ENCODE results near the gene LTBP2.
A peak's percentile ranks its signal among the peaks of the same experiment; 100 is the strongest.

LTBP2 gene

DNA sequence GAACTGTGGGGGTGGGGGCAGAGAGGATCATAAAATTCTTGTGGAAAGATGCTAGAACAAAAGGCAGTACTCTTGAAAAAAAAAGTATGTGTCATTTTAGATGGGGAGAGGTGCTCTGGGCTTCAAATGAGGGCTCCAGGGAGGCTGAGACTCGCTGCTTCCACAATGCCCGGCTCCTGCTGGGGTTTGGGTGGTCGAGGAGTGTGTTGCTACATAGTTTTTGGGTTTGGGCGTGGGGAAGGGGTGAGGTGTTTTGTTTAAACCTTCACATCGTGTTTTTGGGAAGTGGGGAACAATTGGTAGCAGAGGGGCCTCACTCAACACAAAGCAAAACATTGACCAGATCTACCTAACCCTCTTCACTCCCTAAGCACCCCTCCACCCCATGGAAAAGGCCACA lies 110.3 kb downstream of the LTBP2 start:
- H3K36me3 ChIP-seq (ENCODE audit: control insufficient read depth in 1 of 2, insufficient read depth in 2 of 2, low read length in 2 of 2) = no peaks in the 10 kb centered on the region
- H3K9me3 ChIP-seq (ENCODE audit: insufficient read depth, low read depth, low read length) = peaks cover 2% of the 10 kb centered on the region
- no CpG with 5 or more reads among the region's 5 CpGs for WGBS (ENCODE audit: extremely low coverage, insufficient coverage, insufficient read length)
- H3K14ac ChIP-seq (ENCODE audit: low read length) = no peak overlapping the region
- H3K9ac ChIP-seq (ENCODE audit: low read length) = no peak overlapping the region
- H3K23ac ChIP-seq (ENCODE audit: low read length) = no peak overlapping the region
- H3K4ac ChIP-seq (ENCODE audit: low read depth, low read length) = no peak overlapping the region
- no peak overlapping the region for H2AK5ac ChIP-seq (ENCODE audit: low read length)
- H2BK12ac ChIP-seq (ENCODE audit: low read length) = no peak overlapping the region
- no peak overlapping the region for H3K4me2 ChIP-seq (ENCODE audit: low read length)
- no peak overlapping the region for H2BK5ac ChIP-seq (ENCODE audit: low read depth, low read length, poor library complexity)
- no peaks in the 10 kb centered on the region for H3K79me1 ChIP-seq (ENCODE audit: low read length)
- no peaks in the 10 kb centered on the region for H3K79me2 ChIP-seq (ENCODE audit: control insufficient read depth, insufficient read depth, low read length, poor library complexity)
- no peak overlapping the region for H2BK120ac ChIP-seq (ENCODE audit: insufficient read depth, low read length, poor library complexity)
- H4K8ac ChIP-seq (ENCODE audit: low read depth, low read length) = no peak overlapping the region
- H3K4me1 ChIP-seq (ENCODE audit: control insufficient read depth in 1 of 2, insufficient read depth in 2 of 2, low read length in 2 of 2) = no peaks in the 10 kb centered on the region
- H3K27ac ChIP-seq (ENCODE audit: low read depth, low read length) = no peak overlapping the region
- no peak overlapping the region for H3K18ac ChIP-seq (ENCODE audit: low read length)
- H4K91ac ChIP-seq (ENCODE audit: low read depth, low read length) = no peak overlapping the region
- H4K12ac ChIP-seq (ENCODE audit: low read depth, low read length) = no peak overlapping the region
- H3K27me3 ChIP-seq (ENCODE audit: insufficient read depth, low read length) = no peaks in the 10 kb centered on the region
- no peak overlapping the region for H3K4me3 ChIP-seq (ENCODE audit: low read depth, low read length)
- no peak overlapping the region for H2AFZ ChIP-seq (ENCODE audit: insufficient read depth, low read length, poor library complexity)
- no peak for DNase-seq

DNA sequence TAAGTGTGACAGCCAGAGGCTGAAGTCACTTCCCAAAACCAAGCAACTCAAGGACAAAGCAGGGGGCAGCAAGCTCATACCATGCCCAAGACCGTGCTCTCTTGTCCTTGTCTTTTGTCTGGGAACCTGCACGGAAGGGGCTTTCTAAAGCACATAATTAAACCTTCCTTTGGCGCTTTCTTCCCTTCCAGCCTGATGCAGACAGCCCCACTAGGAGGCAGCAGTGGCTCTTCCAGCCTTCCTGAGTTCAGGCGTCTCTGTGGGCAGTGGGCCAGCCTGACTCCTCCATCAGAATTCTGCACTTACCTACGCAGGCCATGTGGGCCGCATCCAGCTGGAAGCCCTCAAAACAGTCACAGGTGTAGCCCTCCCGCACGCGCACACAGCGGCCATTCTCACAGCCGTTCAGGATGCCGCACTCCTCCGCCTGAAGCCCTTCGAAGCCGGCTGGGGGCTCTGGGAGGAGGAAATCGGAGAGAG lies 110.9 kb downstream of the LTBP2 start:
- no peaks in the 10 kb centered on the region for H3K27me3 ChIP-seq (ENCODE audit: insufficient read depth, low read length)
- no peak overlapping the region for H4K8ac ChIP-seq (ENCODE audit: low read depth, low read length)
- no peak overlapping the region for H4K12ac ChIP-seq (ENCODE audit: low read depth, low read length)
- H3K27ac ChIP-seq (ENCODE audit: low read depth, low read length) = no peak overlapping the region
- no peak overlapping the region for H2BK5ac ChIP-seq (ENCODE audit: low read depth, low read length, poor library complexity)
- no peak overlapping the region for H2AFZ ChIP-seq (ENCODE audit: insufficient read depth, low read length, poor library complexity)
- H3K9ac ChIP-seq (ENCODE audit: low read length) = no peak overlapping the region
- H3K4me3 ChIP-seq (ENCODE audit: low read depth, low read length) = no peak overlapping the region
- H3K23ac ChIP-seq (ENCODE audit: low read length) = no peak overlapping the region
- no peak overlapping the region for H3K4ac ChIP-seq (ENCODE audit: low read depth, low read length)
- no peak overlapping the region for H3K14ac ChIP-seq (ENCODE audit: low read length)
- no peak overlapping the region for H3K4me2 ChIP-seq (ENCODE audit: low read length)
- H3K79me2 ChIP-seq (ENCODE audit: control insufficient read depth, insufficient read depth, low read length, poor library complexity) = no peaks in the 10 kb centered on the region
- no peak overlapping the region for H2BK12ac ChIP-seq (ENCODE audit: low read length)
- no peak overlapping the region for H4K91ac ChIP-seq (ENCODE audit: low read depth, low read length)
- no peaks in the 10 kb centered on the region for H3K4me1 ChIP-seq (ENCODE audit: control insufficient read depth in 1 of 2, insufficient read depth in 2 of 2, low read length in 2 of 2)
- WGBS (ENCODE audit: extremely low coverage, insufficient coverage, insufficient read length) = no CpG with 5 or more reads among the region's 16 CpGs
- peak; percentile 45 to 66 for DNase-seq
- H3K79me1 ChIP-seq (ENCODE audit: low read length) = no peaks in the 10 kb centered on the region
- H3K36me3 ChIP-seq (ENCODE audit: control insufficient read depth in 1 of 2, insufficient read depth in 2 of 2, low read length in 2 of 2) = no peaks in the 10 kb centered on the region
- no peak overlapping the region for H2BK120ac ChIP-seq (ENCODE audit: insufficient read depth, low read length, poor library complexity)
- peaks cover 2% of the 10 kb centered on the region for H3K9me3 ChIP-seq (ENCODE audit: insufficient read depth, low read depth, low read length)
- no peak overlapping the region for H2AK5ac ChIP-seq (ENCODE audit: low read length)
- H3K18ac ChIP-seq (ENCODE audit: low read length) = no peak overlapping the region

DNA sequence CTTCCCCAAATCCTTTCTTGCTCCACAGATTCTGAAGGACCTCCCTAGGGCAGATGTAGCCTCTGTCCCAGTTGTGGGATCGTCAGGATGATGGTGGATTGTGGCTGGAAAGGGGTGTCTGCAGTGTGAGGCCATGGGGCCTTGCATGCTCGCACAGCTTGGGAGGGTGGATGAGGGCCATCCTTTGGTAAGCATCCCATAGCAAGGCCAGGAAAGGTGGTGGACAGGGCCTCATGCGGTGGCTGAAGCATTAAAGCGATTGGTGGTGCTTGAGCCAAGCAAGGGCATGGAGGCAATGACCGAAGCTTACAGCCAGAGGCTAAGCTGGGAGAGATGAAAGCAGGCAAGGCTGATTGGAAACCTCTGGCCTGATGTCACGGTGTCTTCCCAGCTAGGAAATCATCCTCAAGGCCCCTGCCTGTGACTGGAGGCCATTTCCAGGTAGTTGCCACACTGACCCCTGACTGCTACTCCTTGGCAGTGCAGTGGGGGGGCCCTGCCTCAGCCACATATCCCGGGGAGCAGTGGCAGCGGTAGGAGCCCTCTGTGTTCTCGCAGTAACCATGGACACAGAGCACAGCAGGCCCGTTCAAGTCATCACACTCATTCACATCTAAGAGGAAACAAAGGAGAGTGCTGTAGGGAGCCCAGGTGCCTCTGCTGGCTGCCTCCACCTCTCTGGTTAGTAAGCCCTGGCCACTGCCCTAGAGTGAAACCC lies 111.5 kb downstream of the LTBP2 start:
- Histone ChIP-seq H3K4me2 (ENCODE audit: low read length) (no peak overlapping the region), H2BK120ac (ENCODE audit: insufficient read depth, low read length, poor library complexity) (no peak overlapping the region), H3K27me3 (ENCODE audit: insufficient read depth, low read length) (no peaks in the 10 kb centered on the region), H3K79me1 (ENCODE audit: low read length) (no peaks in the 10 kb centered on the region), H2BK12ac (ENCODE audit: low read length) (no peak overlapping the region), H4K8ac (ENCODE audit: low read depth, low read length) (no peak overlapping the region), H3K4me1 (ENCODE audit: control insufficient read depth in 1 of 2, insufficient read depth in 2 of 2, low read length in 2 of 2) (no peaks in the 10 kb centered on the region), H3K9ac (ENCODE audit: low read length) (no peak overlapping the region), H3K79me2 (ENCODE audit: control insufficient read depth, insufficient read depth, low read length, poor library complexity) (no peaks in the 10 kb centered on the region), H3K14ac (ENCODE audit: low read length) (no peak overlapping the region), H3K27ac (ENCODE audit: low read depth, low read length) (no peak overlapping the region), H2AK5ac (ENCODE audit: low read length) (no peak overlapping the region), H2AFZ (ENCODE audit: insufficient read depth, low read length, poor library complexity) (no peak overlapping the region), H3K9me3 (ENCODE audit: insufficient read depth, low read depth, low read length) (peaks cover 2% of the 10 kb centered on the region), H3K36me3 (ENCODE audit: control insufficient read depth in 1 of 2, insufficient read depth in 2 of 2, low read length in 2 of 2) (no peaks in the 10 kb centered on the region), H3K4ac (ENCODE audit: low read depth, low read length) (no peak overlapping the region), H4K12ac (ENCODE audit: low read depth, low read length) (no peak overlapping the region), H3K23ac (ENCODE audit: low read length) (no peak overlapping the region), H3K18ac (ENCODE audit: low read length) (no peak overlapping the region), H2BK5ac (ENCODE audit: low read depth, low read length, poor library complexity) (no peak overlapping the region), H4K91ac (ENCODE audit: low read depth, low read length) (no peak overlapping the region), H3K4me3 (ENCODE audit: low read depth, low read length) (no peak overlapping the region)
- DNase-seq = no peak
- no CpG with 5 or more reads among the region's 10 CpGs for WGBS (ENCODE audit: extremely low coverage, insufficient coverage, insufficient read length)

DNA sequence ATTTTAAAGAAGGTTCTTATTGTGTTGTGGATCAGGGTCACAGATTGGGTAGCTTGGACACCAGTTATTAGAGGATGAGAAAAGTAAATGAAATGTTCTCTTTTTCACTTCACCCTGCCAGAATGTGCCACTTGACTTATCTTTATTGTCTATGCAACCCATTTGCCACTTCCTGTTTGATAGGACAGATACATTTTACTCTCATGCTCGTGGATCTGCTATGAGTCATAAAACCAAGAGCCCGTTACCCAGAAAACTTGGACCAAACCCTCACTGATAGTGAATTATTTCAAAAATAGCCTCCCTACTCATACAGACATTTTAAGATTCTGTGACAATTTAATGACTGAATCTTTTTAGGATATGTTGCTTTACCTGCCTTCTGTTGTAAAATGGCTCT lies 116.7 kb downstream of the LTBP2 start:
- Histone ChIP-seq H2AFZ (ENCODE audit: insufficient read depth, low read length, poor library complexity) (no peak overlapping the region), H3K79me1 (ENCODE audit: low read length) (peaks cover 10% of the 10 kb centered on the region), H3K9ac (ENCODE audit: low read length) (no peak overlapping the region), H3K36me3 (ENCODE audit: control insufficient read depth in 1 of 2, insufficient read depth in 2 of 2, low read length in 2 of 2) (no peaks in the 10 kb centered on the region), H4K91ac (ENCODE audit: low read depth, low read length) (no peak overlapping the region), H4K8ac (ENCODE audit: low read depth, low read length) (no peak overlapping the region), H3K14ac (ENCODE audit: low read length) (no peak overlapping the region), H3K79me2 (ENCODE audit: control insufficient read depth, insufficient read depth, low read length, poor library complexity) (peaks cover 9% of the 10 kb centered on the region), H3K27ac (ENCODE audit: low read depth, low read length) (no peak overlapping the region), H2BK5ac (ENCODE audit: low read depth, low read length, poor library complexity) (no peak overlapping the region), H3K23ac (ENCODE audit: low read length) (no peak overlapping the region), H3K4me2 (ENCODE audit: low read length) (no peak overlapping the region), H3K9me3 (ENCODE audit: insufficient read depth, low read depth, low read length) (no peaks in the 10 kb centered on the region), H3K18ac (ENCODE audit: low read length) (no peak overlapping the region), H3K4me3 (ENCODE audit: low read depth, low read length) (no peak overlapping the region), H3K27me3 (ENCODE audit: insufficient read depth, low read length) (no peaks in the 10 kb centered on the region), H2BK12ac (ENCODE audit: low read length) (no peak overlapping the region), H2BK120ac (ENCODE audit: insufficient read depth, low read length, poor library complexity) (no peak overlapping the region), H3K4me1 (ENCODE audit: control insufficient read depth in 1 of 2, insufficient read depth in 2 of 2, low read length in 2 of 2) (peaks cover 0 to 2% of the 10 kb centered on the region in 2 experiments), H2AK5ac (ENCODE audit: low read length) (no peak overlapping the region), H4K12ac (ENCODE audit: low read depth, low read length) (no peak overlapping the region), H3K4ac (ENCODE audit: low read depth, low read length) (no peak overlapping the region)
- no peak for DNase-seq
- WGBS (ENCODE audit: extremely low coverage, insufficient coverage, insufficient read length) = no CpG with 5 or more reads among the region's 2 CpGs

Data from trophoblast cell (in vitro differentiated cells and primary cell).